Smooth muscle cell (in vitro differentiated cells): Measurements from ENCODE around the gene ZFP3. TPM values are rescaled to one million over a fixed set of nuclear protein-coding genes. Genes with fewer than 3 reads are reported as not detected.

Source experiments
- DNase-seq: peaks from one replicate; lab custom pipeline; 2025; ENCODE audit not compliant: unreplicated experiment; lab: John Stamatoyannopoulos, UW
- H2AFZ ChIP-seq: fragments of 200-600 bp; sonication (generic); 2 replicates; pipeline ENCODE4 v1.6.0; 2016; ENCODE audit warnings: antibody characterized with exemption, low read depth, mild to moderate bottlenecking
- H3F3A ChIP-seq: fragments of 200-600 bp; sonication (generic); 2 replicates; pipeline ENCODE4 v1.6.0; 2017; ENCODE audit warnings: antibody characterized with exemption, low read depth
- H3K27ac ChIP-seq: fragments of 200-600 bp; sonication (generic); 2 replicates; pipeline ENCODE4 v1.5.1; 2016; ENCODE audit warnings: low read depth, mild to moderate bottlenecking
- H3K27me3 ChIP-seq: fragments of 200-600 bp; sonication (generic); 2 replicates; pipeline ENCODE4 v1.6.1; 2016; ENCODE audit warnings: low read depth, mild to moderate bottlenecking
- H3K36me3 ChIP-seq: fragments of 200-600 bp; sonication (generic); 2 replicates; pipeline ENCODE4 v1.5.1; 2016; ENCODE audit warnings: low read depth
- H3K4me1 ChIP-seq: fragments of 200-600 bp; sonication (generic); 2 replicates; pipeline ENCODE4 v1.5.1; 2016; ENCODE audit warnings: low read depth
- H3K4me2 ChIP-seq: fragments of 200-600 bp; sonication (generic); 2 replicates; pipeline ENCODE4 v1.6.0; 2016; ENCODE audit warnings: mild to moderate bottlenecking
- H3K4me3 ChIP-seq: fragments of 200-600 bp; sonication (generic); 2 replicates; pipeline ENCODE4 v1.5.1; 2016; ENCODE audit warnings: mild to moderate bottlenecking
- H3K79me2 ChIP-seq: fragments of 200-600 bp; sonication (generic); 2 replicates; pipeline ENCODE4 v1.6.0; 2016; ENCODE audit warnings: low read depth, mild to moderate bottlenecking
- H3K9ac ChIP-seq: fragments of 200-600 bp; sonication (generic); 2 replicates; pipeline ENCODE4 v1.6.0; 2016; ENCODE audit warnings: low read depth
- H3K9me3 ChIP-seq: fragments of 200-600 bp; sonication (generic); replicated peaks from 2 replicates; pipeline ENCODE4 v1.5.1; 2016; ENCODE audit warnings: low read depth
- H4K20me1 ChIP-seq: fragments of 200-600 bp; sonication (generic); 2 replicates; pipeline ENCODE4 v1.6.0; 2016; ENCODE audit warnings: low read depth
- CTCF ChIP-seq: fragments of 200-600 bp; sonication (generic); IDR thresholded peaks from 2 replicates; pipeline ENCODE4 v1.5.1; 2017; ENCODE audit warnings: borderline replicate concordance, mild to moderate bottlenecking, antibody characterized with exemption; ENCODE audit not compliant: insufficient read depth, poor library complexity, severe bottlenecking
- WGBS: methylation state at CpG from one replicate; pipeline ENCODE4 v1.1.7; 2016; ENCODE audit warnings: low lambda C conversion rate; 5-methylcytosine and 5-hydroxymethylcytosine counted together
- polyA plus RNA-seq: library from polyadenylated mRNA; unstranded; fragments of >200 nt; fragmentation: Nextera tagmentation; extraction: Ambion mirVana; gene quantifications from 2 replicates; pipeline ENCODE4 v1.2.1, GENCODE V29; 2016
- total RNA-seq: library from RNA; depleted of rRNA; stranded (reverse); fragments of >200 nt; gene quantifications from 2 replicates; pipeline ENCODE4 v1.2.3, GENCODE V29; 2014

The ZFP3 gene
- total and polyA plus RNA-seq, 2 experiments from 2014 or later = 0.13 to 0.22 TPM

- H4K20me1 ChIP-seq = no peaks in the 10 kb centered on the region
- no peaks in the 10 kb centered on the region for H3K9me3 ChIP-seq
- no peaks in the 10 kb centered on the region for H3K4me1 ChIP-seq
- no peaks in the 10 kb centered on the region for H3F3A ChIP-seq
- H3K79me2 ChIP-seq = no peaks in the 10 kb centered on the region
- 58% methylated on average over 2 of the region's 2 CpGs for WGBS
- H3K4me2 ChIP-seq = no peak overlapping the region
- DNase-seq = no peak
- H3K27ac ChIP-seq = no peak overlapping the region
- H2AFZ ChIP-seq = no peak overlapping the region
- no peak for TF ChIP-seq CTCF
- no peak overlapping the region for H3K4me3 ChIP-seq
- no peak overlapping the region for H3K9ac ChIP-seq
- no peaks in the 10 kb centered on the region for H3K36me3 ChIP-seq
- no peaks in the 10 kb centered on the region for H3K27me3 ChIP-seq
These were observed 30.8 kb upstream of the ZFP3 start for GRCh38 chr17:5047446-5047845.

- TF ChIP-seq CTCF = no peak
- no peak overlapping the region for H3K4me2 ChIP-seq
- DNase-seq = no peak
- no peak overlapping the region for H3K9ac ChIP-seq
- H4K20me1 ChIP-seq = no peaks in the 10 kb centered on the region
- H2AFZ ChIP-seq = peak overlapping the region; percentile 39
- no peaks in the 10 kb centered on the region for H3F3A ChIP-seq
- no peaks in the 10 kb centered on the region for H3K79me2 ChIP-seq
- H3K9me3 ChIP-seq = no peaks in the 10 kb centered on the region
- 62% methylated on average over 5 of the region's 5 CpGs for WGBS
- no peak overlapping the region for H3K4me3 ChIP-seq
- no peaks in the 10 kb centered on the region for H3K36me3 ChIP-seq
- H3K27me3 ChIP-seq = no peaks in the 10 kb centered on the region
- no peak overlapping the region for H3K27ac ChIP-seq
- no peaks in the 10 kb centered on the region for H3K4me1 ChIP-seq
These were observed 28.9 kb upstream of the ZFP3 start for GRCh38 chr17:5049314-5049841.

GRCh38 chr17:5050278-5050677 lies 28.0 kb upstream of the ZFP3 start:
- Histone ChIP-seq H3K4me2 (no peak overlapping the region), H3K9ac (no peak overlapping the region)

More at GRCh38 chr17:5050278-5050677, 28.0 kb upstream of the ZFP3 start:
- Histone ChIP-seq H3K27me3 (no peaks in the 10 kb centered on the region), H3K4me1 (no peaks in the 10 kb centered on the region), H4K20me1 (no peaks in the 10 kb centered on the region), H3K4me3 (no peak overlapping the region), H3K9me3 (no peaks in the 10 kb centered on the region), H3F3A (no peaks in the 10 kb centered on the region), H3K36me3 (no peaks in the 10 kb centered on the region), H3K27ac (no peak overlapping the region), H2AFZ (no peak overlapping the region), H3K79me2 (no peaks in the 10 kb centered on the region)
- no peak for DNase-seq
- WGBS = 57% methylated on average over 9 of the region's 9 CpGs
- no peak for TF ChIP-seq CTCF
